Measurements from ENCODE around the gene EML2.

The EML2 gene

DNA sequence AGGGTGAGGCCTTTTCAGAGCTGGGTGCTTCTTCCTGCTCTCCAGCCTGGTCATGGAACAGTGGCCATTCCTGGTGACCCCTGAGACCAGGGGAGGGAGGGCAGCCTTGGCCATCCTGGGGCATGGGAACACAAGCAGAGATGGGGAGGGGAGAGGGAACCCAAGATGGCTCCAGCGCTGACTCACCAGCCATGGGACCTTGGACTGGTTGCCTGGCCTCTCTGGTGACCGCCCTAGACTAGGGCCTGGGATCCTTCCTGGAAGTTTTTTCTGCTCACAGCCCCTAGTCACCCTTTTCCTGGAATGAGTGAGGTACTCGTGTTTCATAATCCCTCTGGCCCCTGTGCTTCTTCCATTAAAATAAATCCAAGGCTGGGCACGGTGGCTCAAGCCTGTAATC, 51.3 kb downstream of the EML2 start:
- DNase-seq (ENCODE audit: low spot score) (no peak), FAIRE-seq (no peak)

DNA sequence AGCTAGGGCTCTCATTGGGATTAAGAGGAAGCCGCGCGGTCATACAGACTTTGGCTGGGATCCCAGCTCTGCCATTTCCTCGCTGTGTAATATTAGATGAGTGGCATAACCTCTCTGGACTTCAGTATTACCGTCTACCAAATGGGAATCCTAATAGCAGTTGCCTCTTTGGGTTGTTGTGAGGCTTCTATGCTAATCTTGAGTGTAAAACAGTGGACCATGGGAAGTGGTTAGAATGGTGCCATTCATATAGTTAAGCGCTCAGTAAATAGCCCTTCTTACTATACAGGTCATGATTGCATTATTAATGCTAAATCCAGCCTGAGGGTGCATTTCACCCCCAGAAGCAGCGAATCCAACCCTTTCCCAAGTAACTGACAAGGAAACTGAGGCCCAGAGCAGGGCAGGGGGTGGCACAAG, 54.0 kb downstream of the EML2 start:
- FAIRE-seq: no peak

DNA sequence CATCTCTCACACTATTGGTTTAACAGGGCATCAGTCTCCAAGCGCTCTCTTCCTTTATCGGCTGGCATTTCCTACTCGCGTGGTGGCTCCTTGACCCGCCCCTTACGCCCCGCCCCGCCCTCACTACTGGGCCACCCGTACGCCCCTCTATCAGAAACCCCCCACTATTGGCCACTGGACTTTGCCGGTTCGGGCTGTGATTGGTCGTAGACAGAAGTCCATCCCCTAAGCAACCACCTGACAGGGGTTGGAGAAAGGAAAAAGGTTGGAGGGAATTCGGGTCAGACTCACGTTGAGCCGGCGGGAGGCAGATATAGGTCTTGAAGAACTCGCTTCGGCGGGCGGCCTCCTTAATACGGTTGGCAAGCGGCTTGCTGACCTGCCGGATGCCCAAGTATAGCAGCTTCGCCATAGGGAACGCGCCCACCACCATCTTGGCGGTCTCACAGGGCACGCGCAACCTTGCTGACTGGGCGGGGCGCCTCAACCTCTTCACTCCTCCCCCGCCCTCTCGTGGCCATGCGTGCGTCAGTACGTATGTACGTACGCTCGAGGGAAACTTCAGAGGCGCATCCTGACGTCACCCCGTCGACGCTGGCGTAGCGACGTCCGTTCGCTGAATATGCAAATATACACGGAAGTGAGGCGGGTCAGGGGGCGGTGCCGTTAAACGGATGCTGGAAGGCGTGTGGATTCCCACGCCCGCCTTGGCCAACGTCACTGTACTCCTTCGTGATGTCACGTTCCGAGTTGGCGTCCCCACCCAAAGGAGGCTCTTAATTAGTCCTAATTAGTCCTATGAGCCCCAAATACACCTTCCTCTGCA, 54.7 kb downstream of the EML2 start, which contains the start of gene OPA3:
Gene OPA3, minus strand, starts transcription at position 471 of the 826 bp plus-strand sequence. Its CDS starts 38 bp downstream, at position 433.
- FAIRE-seq (peak; percentile 87), DNase-seq (ENCODE audit: low spot score) (peak; percentile 96)

More for the DNA sequence above, 54.0 kb downstream of the EML2 start:
- no peak for DNase-seq (ENCODE audit: low spot score)

DNA sequence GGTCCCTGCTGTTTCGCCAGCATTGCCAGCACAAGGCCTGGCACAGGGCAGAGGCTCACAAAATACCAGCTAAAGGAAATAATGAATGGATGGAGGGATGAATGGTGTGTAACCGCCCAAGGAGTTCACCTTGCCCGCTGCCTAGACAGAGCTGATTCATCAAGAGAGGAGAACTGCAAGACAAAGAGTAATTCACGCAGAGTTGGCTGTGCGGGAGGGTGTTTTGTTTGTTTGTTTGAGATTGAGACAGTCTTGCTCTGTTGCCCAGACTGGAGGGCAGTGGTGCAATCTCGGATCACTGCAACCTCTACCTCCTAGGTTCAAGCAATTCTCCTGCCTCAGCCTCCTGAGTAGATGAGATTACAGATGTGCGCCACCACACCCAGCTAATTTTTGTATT, 57.6 kb downstream of the EML2 start:
- no peak for DNase-seq (ENCODE audit: low spot score)
- FAIRE-seq: no peak

DNA sequence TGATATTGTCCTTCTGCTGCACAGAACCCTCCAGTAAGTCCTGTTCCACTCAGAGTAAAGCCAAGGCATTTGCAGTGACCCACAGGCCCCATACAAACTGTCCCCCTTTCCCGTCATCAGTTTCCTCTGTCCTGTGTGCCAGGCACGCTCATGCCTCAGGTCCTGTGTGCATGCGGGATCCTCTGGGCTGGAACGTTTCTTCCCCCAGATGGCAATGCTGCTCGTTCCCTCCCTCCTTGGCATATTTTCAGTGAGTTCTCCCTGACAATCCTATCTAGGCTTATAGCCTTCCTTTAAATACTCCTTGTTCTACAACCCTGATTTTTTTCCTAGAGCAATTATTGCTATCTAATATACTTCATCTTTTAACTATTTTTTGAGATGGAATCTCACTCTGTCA, 60.3 kb downstream of the EML2 start:
- DNase-seq (ENCODE audit: low spot score): no peak
- FAIRE-seq: no peak

DNA sequence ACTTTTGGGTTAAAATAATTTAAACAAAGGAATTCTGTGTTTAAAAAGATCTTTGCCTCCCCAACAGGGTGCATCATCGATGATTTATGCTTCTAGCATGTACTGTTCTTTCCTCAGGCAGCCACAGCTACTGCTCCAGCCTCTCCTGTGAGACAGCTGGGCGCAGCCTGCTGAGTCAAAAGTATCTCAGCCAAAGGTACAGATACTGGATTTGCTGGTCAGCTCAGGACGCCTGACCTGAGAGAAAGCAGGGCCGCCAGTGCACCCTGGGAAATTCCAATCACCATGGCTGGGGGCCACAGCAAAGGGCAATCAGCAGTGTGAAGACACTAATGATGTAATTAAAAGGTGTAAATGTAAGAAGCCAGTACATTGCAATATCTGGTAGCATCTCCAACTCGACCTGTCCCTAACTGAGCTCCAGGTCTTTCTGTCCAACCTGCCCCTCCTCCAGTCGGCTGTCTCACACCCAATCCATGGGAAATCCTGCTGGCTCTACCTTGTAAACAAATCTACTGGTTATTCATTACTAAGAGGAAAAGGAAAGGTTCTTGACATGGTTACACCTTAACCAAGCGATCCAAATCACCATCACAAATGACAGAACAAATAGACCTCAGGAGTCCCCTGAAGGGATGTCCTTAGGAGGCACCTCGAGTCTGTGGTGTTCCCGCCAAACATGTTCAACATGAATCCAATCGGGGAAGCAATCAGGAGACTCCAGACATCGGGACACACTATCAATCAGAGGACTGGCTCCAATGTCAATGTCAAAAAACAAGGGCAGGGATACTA, 61.9 kb downstream of the EML2 start:
- DNase-seq (ENCODE audit: low spot score): peak; percentile 88

DNA sequence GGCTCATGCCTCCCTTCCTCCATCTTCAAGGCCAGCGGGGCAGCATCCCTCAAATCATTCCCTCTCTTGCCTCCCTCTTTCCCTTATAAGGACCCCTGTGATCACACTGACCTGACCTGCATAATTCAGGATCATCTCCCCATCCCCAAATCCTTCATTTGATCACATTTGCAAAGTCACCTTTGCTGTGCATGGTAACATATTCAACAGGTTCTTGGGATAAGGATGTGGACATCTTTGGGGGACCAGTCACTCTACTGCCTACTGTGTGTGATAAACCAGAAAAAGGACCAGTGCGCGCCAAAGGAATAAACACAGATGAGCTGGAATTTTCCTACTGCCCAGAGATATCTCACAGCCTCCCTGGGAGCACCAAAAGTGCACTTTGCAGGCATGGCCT, 62.5 kb downstream of the EML2 start:
- FAIRE-seq (no peak), DNase-seq (ENCODE audit: low spot score) (no peak)

More for the DNA sequence above, 61.9 kb downstream of the EML2 start:
- peak; percentile 91 for FAIRE-seq

DNA sequence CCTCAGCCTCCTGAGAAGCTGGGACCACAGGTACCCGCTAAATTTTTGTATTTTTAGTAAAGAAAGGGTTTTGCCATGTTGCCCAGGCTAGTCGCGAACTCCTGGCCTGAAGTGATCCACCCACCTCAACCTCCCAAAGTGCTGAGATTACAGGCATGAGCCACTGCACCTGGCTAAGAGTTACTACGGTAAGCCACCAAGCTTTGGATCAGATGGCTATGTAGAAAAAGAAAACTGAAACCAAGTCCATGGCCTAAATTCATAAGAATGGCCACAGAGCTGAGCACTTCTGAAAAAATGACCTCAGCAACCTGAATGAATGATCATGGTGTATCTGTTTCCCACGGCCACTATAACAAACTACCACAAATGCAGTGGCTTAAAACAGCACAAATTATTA, 64.0 kb downstream of the EML2 start:
- FAIRE-seq: no peak

DNA sequence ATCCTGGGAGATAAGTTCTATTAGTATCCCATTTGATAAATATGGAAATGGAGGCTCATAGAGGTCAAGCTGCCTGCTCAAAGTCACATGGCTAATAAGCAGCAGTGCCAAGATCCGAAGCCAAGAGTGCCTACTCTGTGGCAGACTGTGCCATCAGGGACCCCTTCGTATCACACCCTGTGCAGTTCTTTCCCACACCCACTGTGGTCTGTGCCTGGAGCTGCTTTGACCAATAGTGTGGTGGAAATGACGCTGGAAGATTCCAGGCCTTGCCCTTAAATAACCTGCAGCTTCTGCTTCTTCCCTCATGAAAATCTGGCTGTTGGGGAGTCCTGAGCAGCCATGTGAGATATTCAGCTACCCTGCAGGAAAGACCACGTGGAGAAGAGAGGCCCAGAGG, 64.7 kb downstream of the EML2 start:
- FAIRE-seq (no peak), DNase-seq (ENCODE audit: low spot score) (no peak)

More for the DNA sequence above, 64.0 kb downstream of the EML2 start:
- no peak for DNase-seq (ENCODE audit: low spot score)

DNA sequence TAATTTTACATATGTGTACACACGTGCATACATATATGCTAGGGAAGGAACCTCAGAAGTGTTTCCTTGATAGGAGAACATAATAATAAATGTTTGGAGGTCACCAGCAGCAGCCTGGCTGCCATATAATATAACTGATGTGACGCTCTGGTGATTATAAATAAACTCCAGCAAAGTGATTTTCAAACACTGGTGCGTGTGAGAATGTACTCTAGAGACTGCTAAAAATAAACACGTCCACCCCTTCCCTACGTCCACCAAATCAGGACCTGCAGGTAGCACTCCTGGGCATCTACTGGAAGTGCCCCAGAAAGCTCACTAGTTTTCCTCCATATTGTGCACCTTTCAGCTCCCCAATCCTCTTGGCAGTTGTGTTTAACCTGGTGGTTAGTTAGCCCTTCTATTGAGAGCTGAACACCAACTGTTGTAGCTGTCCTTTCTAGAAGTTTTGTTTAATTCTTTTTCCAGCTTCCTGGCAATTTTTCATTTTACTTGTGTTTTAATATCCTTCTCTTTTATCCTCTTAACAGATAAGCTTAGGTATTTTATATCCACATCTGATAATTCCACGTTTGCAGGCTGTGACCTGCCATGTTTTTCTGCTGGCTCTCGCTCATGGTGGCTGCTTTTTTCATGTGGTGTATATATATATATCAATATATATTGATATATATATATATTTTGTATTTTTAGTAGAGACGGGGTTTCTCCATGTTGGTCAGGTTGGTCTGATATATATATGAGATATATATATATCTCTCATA, 67.6 kb downstream of the EML2 start:
- DNase-seq (ENCODE audit: low spot score) (no peak), FAIRE-seq (no peak)

DNA sequence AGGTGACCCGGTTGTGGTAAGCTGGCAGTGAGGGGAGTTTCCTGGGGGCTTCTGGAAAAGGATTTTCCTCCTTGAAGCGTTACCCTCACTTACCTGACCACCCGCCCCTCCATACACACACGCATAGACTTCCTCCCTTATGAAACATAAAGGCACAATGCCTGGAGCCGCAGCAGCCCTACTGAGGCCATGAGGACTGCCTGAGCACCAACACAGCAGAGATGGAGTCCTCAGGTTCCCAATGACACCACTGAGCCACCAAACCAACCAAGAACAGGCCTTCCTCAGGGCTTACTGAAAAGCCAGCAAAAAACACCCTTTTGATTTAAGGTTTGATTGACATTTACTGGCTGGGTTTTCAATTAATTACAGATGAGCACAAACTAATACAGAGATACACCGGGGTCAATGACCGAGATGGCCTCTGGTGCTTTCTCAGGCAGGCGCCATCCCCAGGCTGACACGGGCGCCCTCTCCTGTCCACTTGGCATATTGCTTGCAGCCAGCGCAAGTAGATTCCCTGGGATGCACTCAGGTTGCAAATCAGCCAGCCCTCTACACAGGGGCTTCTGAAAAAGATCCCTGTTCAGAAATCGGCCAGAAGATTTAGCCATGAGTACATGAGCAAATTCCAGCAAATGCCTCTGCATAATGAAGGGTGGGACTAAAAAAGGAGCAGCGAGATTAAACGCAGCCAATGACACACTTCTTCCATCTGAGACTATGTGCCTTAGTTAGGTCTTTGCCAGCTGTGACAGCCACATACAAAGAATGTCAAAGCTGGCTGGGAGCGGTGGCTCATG, 69.4 kb downstream of the EML2 start:
- FAIRE-seq (no peak), DNase-seq (ENCODE audit: low spot score) (no peak)

DNA sequence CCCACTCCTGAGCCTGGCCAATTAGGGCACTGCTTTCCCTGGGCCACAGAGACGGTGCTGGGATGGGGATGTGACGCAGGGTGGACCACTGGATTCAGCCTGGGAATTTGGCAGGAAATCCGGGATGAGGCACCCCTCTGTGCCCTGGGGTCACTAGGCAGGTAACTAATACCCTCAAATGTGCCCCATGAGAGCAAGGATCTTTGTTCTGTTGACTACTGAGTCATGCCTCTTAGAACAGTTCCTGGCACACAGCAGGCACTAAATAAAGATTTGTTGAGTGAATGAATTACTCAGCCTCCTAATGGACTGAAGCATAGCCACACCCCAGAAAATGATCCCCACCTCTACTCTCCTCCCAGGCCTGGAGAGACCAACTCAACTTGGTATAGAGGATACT, 70.5 kb downstream of the EML2 start:
- peak; percentile 48 for DNase-seq (ENCODE audit: low spot score)
- FAIRE-seq: peak; percentile 75

DNA sequence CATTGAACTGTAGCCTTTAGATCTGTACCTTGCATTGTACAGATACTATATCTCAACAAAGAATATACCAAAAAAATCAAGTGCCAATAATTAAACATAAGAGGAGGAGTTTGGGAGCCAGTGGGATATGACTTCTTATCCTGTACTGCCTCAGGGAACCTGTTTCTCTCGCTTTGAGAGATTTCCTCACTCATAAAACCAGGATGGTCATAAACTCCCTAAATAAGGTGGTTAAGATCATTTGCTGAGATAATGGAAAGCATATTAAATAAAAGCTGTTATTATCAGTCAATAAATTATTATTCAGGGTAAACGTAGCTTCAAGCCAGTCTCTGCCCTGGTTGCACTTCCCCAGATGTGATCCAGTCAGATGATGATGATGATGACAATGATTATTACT, 71.6 kb downstream of the EML2 start:
- FAIRE-seq (no peak), DNase-seq (ENCODE audit: low spot score) (no peak)

DNA sequence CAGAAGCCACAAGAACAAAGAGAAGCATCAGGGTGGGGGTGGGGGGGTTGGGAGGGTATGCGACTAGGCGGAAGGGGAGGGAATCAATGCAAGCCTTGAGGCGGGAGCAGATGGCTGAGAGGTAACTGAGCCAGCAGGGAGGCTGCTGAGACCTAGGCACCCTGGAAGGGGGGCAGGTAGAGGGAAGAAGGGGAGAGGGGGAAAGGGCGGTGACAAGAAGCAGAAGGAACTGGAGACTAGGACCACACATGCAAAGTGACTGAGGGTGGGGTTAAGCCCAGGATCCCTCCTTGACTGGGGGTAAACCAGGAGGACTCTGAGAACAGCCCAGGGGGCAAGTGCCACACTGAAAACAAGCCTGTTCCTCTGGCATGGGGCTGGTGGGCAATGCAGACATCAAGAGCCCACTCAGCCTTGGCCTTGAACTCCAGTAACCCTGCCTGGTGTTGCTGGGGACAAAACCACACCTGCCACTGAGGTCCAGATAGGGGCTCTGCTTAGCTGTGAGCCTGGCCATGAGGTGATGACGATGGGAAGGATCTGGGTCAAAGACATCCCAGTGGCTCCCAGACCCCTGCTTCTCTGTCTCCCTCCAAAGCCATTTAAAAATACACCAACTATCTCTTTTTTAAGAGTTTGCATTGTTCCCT, 74.9 kb downstream of the EML2 start:
- FAIRE-seq (no peak), DNase-seq (ENCODE audit: low spot score) (no peak)

DNA sequence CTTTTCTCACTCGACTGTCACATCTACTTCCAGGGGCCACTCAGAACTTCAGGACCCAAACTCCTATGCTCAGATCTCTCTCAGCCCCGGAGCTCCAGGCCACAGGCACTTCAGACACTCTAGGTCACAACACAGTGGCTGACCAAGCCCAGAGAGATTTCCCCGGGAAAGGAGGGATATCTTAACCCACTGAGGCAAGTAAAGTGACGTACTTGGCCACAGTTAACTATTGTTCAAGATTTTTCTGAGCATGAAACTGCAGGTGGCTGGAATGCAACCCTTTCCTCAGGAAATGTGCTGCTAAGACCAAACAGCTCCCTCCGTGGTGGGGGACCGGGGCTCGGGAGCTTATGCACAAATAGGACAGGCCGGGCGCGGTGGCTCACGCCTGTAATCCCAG, 78.5 kb downstream of the EML2 start:
- FAIRE-seq: no peak

DNA sequence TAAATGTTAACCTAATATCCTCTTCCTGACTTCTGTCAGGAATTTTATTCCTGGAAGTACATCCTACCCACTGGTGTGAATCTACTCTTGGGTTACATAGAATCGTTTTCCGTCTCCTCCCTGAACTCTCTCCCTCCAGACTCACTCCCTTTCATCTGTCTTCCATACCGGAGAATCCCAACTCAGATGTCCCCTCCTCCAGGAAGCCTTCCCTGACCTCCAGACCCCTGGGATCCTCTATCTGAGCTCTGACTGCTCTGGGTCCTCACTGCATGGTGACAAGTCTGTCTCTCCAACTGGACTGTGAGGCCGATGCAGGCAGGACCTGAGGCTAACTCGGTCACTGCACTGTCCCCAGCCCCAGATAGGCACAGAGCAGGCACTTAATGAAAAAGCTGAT, 79.2 kb downstream of the EML2 start:
- DNase-seq (ENCODE audit: low spot score) (no peak), FAIRE-seq (no peak)

More for the DNA sequence above, 78.5 kb downstream of the EML2 start:
- no peak for DNase-seq (ENCODE audit: low spot score)

Data from RCC 7860 (cell line).